ENCODE measurements around the gene FAM133A. TPM values are rescaled to one million over a fixed set of nuclear protein-coding genes. Genes with fewer than 3 reads are reported as not detected.

The FAM133A gene
- not detected in 2 replicates for total RNA-seq

GRCh38 chrX:93673869-93674271 lies at the start of gene FAM133A:
FAM133A (plus strand) TSS chrX:93674206; CDS start chrX:93709420, 35,214 bp downstream.
- DNase-seq (no peak), ATAC-seq (ENCODE audit: low read depth) (no peak)
- CTCF ChIA-PET = no interaction called here
- Mint-ChIP-seq H3K4me1 (peaks cover 3% of the 10 kb centered on the region), H3K27ac (no peak within 1 kb of the TSS), H3K9me3 (no peaks in the 10 kb centered on the region), H3K4me3 (peak within 1 kb of the TSS; percentile 81), H3K36me3 (ENCODE audit: low read depth) (no peaks in the 10 kb centered on the region), H3K27me3 (peaks cover 1% of the 10 kb centered on the region)
- POLR2A ChIA-PET = no interaction called here
- no peak for TF ChIP-seq CTCF (IDR thresholded peaks at IDR 0.05)
- intact Hi-C loops (cut with micrococcal nuclease) = no loop called here

- intact Hi-C loops (cut with micrococcal nuclease) = no loop called here
- TF ChIP-seq CTCF (IDR thresholded peaks at IDR 0.05) = no peak
- H3K27me3 Mint-ChIP-seq = no peaks in the 10 kb centered on the region
- DNase-seq (no peak), ATAC-seq (ENCODE audit: low read depth) (no peak)
- no peak overlapping the region for H3K4me3 Mint-ChIP-seq
- no peak overlapping the region for H3K27ac Mint-ChIP-seq
- peaks cover 4% of the 10 kb centered on the region for H3K9me3 Mint-ChIP-seq
- POLR2A ChIA-PET = no interaction called here
- H3K4me1 Mint-ChIP-seq = no peaks in the 10 kb centered on the region
- H3K36me3 Mint-ChIP-seq (ENCODE audit: low read depth) = no peaks in the 10 kb centered on the region
- CTCF ChIA-PET = no interaction called here
These were observed 36.4 kb upstream of the FAM133A start for GRCh38 chrX:93637591-93637990.

GRCh38 chrX:93649381-93649780 lies 24.6 kb upstream of the FAM133A start:
- no peaks in the 10 kb centered on the region for H3K36me3 Mint-ChIP-seq (ENCODE audit: low read depth)
- ChIA-PET CTCF (no interaction called here), POLR2A (no interaction called here)
- DNase-seq (no peak), ATAC-seq (ENCODE audit: low read depth) (no peak)
- intact Hi-C loops (cut with micrococcal nuclease) = no loop called here
- H3K27ac Mint-ChIP-seq = no peak overlapping the region
- TF ChIP-seq CTCF (IDR thresholded peaks at IDR 0.05) = no peak
- H3K4me1 Mint-ChIP-seq = no peaks in the 10 kb centered on the region
- no peaks in the 10 kb centered on the region for H3K27me3 Mint-ChIP-seq
- H3K9me3 Mint-ChIP-seq = peaks cover 3% of the 10 kb centered on the region
- no peak overlapping the region for H3K4me3 Mint-ChIP-seq

- DNase-seq = no peak
- intact Hi-C loops (cut with micrococcal nuclease) = no loop called here
- ATAC-seq (ENCODE audit: low read depth) = no peak
- CTCF ChIA-PET = no interaction called here
- H3K36me3 Mint-ChIP-seq (ENCODE audit: low read depth) = no peaks in the 10 kb centered on the region
- no peaks in the 10 kb centered on the region for H3K27me3 Mint-ChIP-seq
- TF ChIP-seq CTCF (IDR thresholded peaks at IDR 0.05) = no peak
- POLR2A ChIA-PET = no interaction called here
- H3K4me3 Mint-ChIP-seq = no peak overlapping the region
- no peak overlapping the region for H3K27ac Mint-ChIP-seq
- H3K4me1 Mint-ChIP-seq = no peaks in the 10 kb centered on the region
- H3K9me3 Mint-ChIP-seq = peaks cover 4% of the 10 kb centered on the region
These were observed 13.4 kb upstream of the FAM133A start for GRCh38 chrX:93660575-93660974.

- Mint-ChIP-seq H3K27ac (no peak within 1 kb of the TSS), H3K4me3 (peak within 1 kb of the TSS; percentile 81), H3K36me3 (ENCODE audit: low read depth) (no peaks in the 10 kb centered on the region), H3K4me1 (peaks cover 3% of the 10 kb centered on the region), H3K27me3 (peaks cover 1% of the 10 kb centered on the region), H3K9me3 (no peaks in the 10 kb centered on the region)
- ChIA-PET CTCF (no interaction called here), POLR2A (no interaction called here)
- intact Hi-C loops (cut with micrococcal nuclease) = no loop called here
- no peak for DNase-seq
- peak; percentile 57 for ATAC-seq (ENCODE audit: low read depth)
- TF ChIP-seq CTCF (IDR thresholded peaks at IDR 0.05) = no peak
These were observed 744 bp upstream of the FAM133A start, which contains the start of gene NAP1L3 for GRCh38 chrX:93673056-93673868. NAP1L3 (minus strand) TSS chrX:93673578; CDS start chrX:93673304, 274 bp downstream.

Measured in activated B cell treated with CpG ODN at 0.5 μM for 24 hours (primary cell).